ENCODE results near the gene ZNF474.

- TF ChIP-seq CTCF (conservative IDR thresholded peaks at IDR 0.05 in 1 of 2, IDR thresholded peaks at IDR 0.05 in 1 of 2; ENCODE audit: extremely low read depth in 1 of 2, insufficient read depth in 1 of 2, low read depth in 1 of 2, low read length in 2 of 2) (no peak), EZH2 (IDR thresholded peaks at IDR 0.05; ENCODE audit: borderline replicate concordance, low read length) (no peak)
These were observed 10.9 kb upstream of the ZNF474 start for GRCh38 chr5:122118356-122118948.
